Breast epithelium (tissue), 4 donors: Measurements from ENCODE around the gene NCAM2. TPM values are rescaled to one million over a fixed set of nuclear protein-coding genes. Genes with fewer than 3 reads are reported as not detected.

Experiments used
- DNase-seq, 2 donors: peaks; one replicate each; pipeline ENCODE4 v3.0.0-alpha.2; 2019; ENCODE audit warnings: low spot score in 2 of 2
- H3K27ac ChIP-seq, 2 donors: fragments of 200-600 bp; sonication (generic) in 1 of 2; one replicate each; pipeline ENCODE4 v1.5.1; 2016 to 2019; ENCODE audit warnings: mild to moderate bottlenecking in 1 of 2
- H3K27me3 ChIP-seq, 2 donors: fragments of 200-600 bp; sonication (generic) in 1 of 2; one replicate each; pipeline versions ENCODE4 v1.5.1 to v1.6.0; 2017 to 2019; ENCODE audit warnings: control low read depth in 1 of 2, mild to moderate bottlenecking in 1 of 2
- H3K36me3 ChIP-seq: fragments of 200-600 bp; one replicate; pipeline ENCODE4 v1.5.1; 2019
- H3K4me1 ChIP-seq, 2 donors: fragments of 200-600 bp; sonication (generic); one replicate each; pipeline ENCODE4 v1.5.1; 2016 to 2019; ENCODE audit warnings: control low read depth in 1 of 2
- H3K4me3 ChIP-seq, 3 donors: fragments of 200-600 bp; sonication (generic); 1 replicate in 2 of 3; 2 replicates in 1 of 3; pipeline ENCODE4 v1.5.1; 2016 to 2019; ENCODE audit warnings: mild to moderate bottlenecking in 3 of 3, moderate library complexity in 2 of 3
- H3K9me3 ChIP-seq, 2 donors: fragments of 200-600 bp; sonication (generic) in 1 of 2; one replicate each; pipeline ENCODE4 v1.5.1; 2016 to 2019; ENCODE audit warnings: control low read depth in 1 of 2
- CTCF ChIP-seq, 3 donors: fragments of 450-650 bp; IDR thresholded peaks; one replicate each; pipeline ENCODE4 v1.5.1; 2016 to 2017; ENCODE audit warnings: antibody characterized with exemption in 3 of 3, mild to moderate bottlenecking in 3 of 3, moderate library complexity in 3 of 3
- POLR2A ChIP-seq: fragments of 450-650 bp; IDR thresholded peaks from one replicate; pipeline ENCODE4 v1.6.1; 2016; ENCODE audit warnings: antibody characterized with exemption, mild to moderate bottlenecking, moderate library complexity
- POLR2AphosphoS5 ChIP-seq, 3 donors: sonication (generic); formaldehyde crosslinking; IDR thresholded peaks; one replicate each; pipeline ENCODE4 v1.6.1; 2017; ENCODE audit warnings: antibody characterized with exemption in 3 of 3
- intact Hi-C: fragments of 100-400 bp; cut with DNase I; formaldehyde crosslinking; loops from one replicate; pipeline ENCODE4 v1.15.1; 2023; ENCODE audit warnings: low total_unique reads
- total RNA-seq, 3 donors: library from RNA; depleted of rRNA; stranded (reverse); fragments of >200 nt; gene quantifications; one replicate each; pipeline ENCODE4 v1.1.0, GENCODE V29; 2016

The NCAM2 gene
- total RNA-seq, 3 donors from 2014 or later: 2.6 to 6.3 (median 3.6) TPM

- TF ChIP-seq POLR2A: no peak
- no peak for TF ChIP-seq POLR2AphosphoS5 (IDR thresholded peaks at IDR 0.05)
- TF ChIP-seq CTCF (IDR thresholded peaks at IDR 0.05): no peak
- H3K9me3 ChIP-seq: no peaks in the 10 kb centered on the region
- DNase-seq: no peak
- H3K27ac ChIP-seq: no peak overlapping the region
- no peak overlapping the region for H3K4me3 ChIP-seq
- H3K27me3 ChIP-seq: no peaks in the 10 kb centered on the region
- no peaks in the 10 kb centered on the region for H3K36me3 ChIP-seq
- H3K4me1 ChIP-seq: no peaks in the 10 kb centered on the region
- intact Hi-C loops: no loop called here
These were observed 549.3 kb downstream of the NCAM2 start for GRCh38 chr21:21547368-21547953.

- no peak overlapping the region for H3K27ac ChIP-seq
- no peaks in the 10 kb centered on the region for H3K27me3 ChIP-seq
- H3K36me3 ChIP-seq: no peaks in the 10 kb centered on the region
- H3K4me3 ChIP-seq: no peak overlapping the region
- no peak for DNase-seq
- H3K4me1 ChIP-seq: no peaks in the 10 kb centered on the region
- intact Hi-C loops: loop anchor here (10.0 kb wide), 1 partner anchor 1155 kb away; no protein-coding TSS in a partner anchor
- H3K9me3 ChIP-seq: peaks cover 0 to 24% of the 10 kb centered on the region in 2 donors
- TF ChIP-seq POLR2AphosphoS5 (IDR thresholded peaks at IDR 0.05) (no peak), CTCF (IDR thresholded peaks at IDR 0.05) (no peak), POLR2A (no peak)
These were observed 561.3 kb downstream of the NCAM2 start for GRCh38 chr21:21559285-21560045.
